HG03457 (cell line): ENCODE results near the gene SCYGR4.
"Not testable (repeated sequence)": the region's sequence is repeated elsewhere in the genome, so short reads cannot be mapped to it uniquely, and the experiment has no call there.

Experiments used
- ATAC-seq: cut with Tn5 transposase; IDR thresholded peaks from one replicate; pipeline ENCODE4 v1.9.1; 2021; ENCODE audit warnings: moderate number of reproducible peaks; ENCODE audit not compliant: unreplicated experiment

SCYGR4 gene

DNA sequence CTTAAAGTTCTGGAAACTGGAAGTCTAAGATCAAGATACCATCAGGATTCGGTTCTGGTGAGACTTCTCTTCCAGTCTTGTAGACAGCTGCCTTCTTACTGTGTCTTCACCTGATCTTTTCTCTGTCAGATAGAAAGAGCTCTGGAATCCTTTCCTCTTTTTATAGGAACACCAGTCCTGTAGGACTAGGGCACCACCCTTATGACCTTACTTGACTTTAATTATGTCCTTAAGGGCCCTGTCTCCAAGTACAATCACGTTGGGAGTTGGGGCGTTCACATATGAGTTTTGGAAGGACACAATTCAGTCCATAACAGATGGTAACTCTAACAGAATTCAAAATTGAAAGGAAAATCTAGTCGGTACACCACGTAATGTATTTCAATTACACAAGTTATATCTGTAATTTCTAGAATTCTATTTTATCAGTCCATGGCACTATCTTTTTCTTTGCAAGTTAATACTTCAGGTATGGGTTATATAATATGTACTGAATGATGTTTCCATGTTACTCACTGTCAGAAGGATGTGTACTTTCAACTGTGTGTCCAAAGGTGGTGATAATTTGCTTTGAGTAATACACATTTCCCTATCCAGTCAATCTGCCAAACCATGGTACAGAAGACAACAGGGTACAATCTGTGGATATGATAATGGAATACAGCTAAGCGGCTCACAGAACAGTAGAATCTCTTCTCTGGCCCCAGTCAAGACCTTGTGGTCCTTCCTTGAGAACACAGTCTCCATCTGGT is 48.1 kb downstream of the SCYGR4 start:
- no peak for ATAC-seq

DNA sequence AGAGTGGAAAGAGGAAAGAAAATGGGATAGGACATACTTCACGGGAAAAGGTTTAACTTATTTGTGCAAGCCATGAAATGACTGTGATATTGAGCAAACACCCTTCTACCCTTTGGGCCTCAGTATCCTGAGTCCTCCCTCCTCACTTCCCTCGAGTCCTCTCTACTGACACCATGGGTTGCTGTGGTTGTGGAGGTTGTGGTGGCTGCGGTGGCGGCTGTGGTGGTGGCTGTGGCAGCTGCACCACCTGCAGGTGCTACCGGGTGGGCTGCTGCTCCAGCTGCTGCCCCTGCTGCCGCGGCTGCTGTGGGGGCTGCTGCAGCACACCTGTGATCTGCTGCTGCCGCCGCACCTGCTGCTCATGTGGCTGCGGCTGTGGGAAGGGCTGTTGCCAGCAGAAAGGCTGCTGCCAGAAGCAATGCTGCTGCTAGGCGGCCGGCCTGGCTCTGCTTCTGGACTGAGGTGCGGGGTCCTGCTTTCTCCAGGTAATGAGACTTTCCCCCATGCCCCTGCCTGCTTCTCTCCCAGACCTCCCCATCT is 49.4 kb downstream of the SCYGR4 start, which contains the start of gene SCYGR5:
Gene SCYGR5, plus strand, starts transcription at position 174 of the 540 bp plus-strand sequence. Its CDS starts 0 bp downstream, at position 174.
- not testable (repeated sequence) for ATAC-seq
